HepG2 (cell line): ENCODE measurements around the gene GTF2I.

Source experiments
- CAMTA2 ChIP-seq: sonication (generic); formaldehyde crosslinking; IDR thresholded peaks from 2 replicates; pipeline ENCODE4 v1.4.0; 2020; ENCODE audit warnings: mild to moderate bottlenecking, missing genetic modification reagents, borderline replicate concordance
- CEBPB ChIP-seq: IDR thresholded peaks from 2 replicates; pipeline ENCODE4 v1.6.1; 2011; ENCODE audit warnings: low read depth, low read length, improper control_type of control experiment, borderline replicate concordance
- CHD2 ChIP-seq: IDR thresholded peaks from 2 replicates; pipeline ENCODE4 v1.6.1; 2011; ENCODE audit warnings: low read depth, low read length, improper control_type of control experiment
- E2F1 ChIP-seq: sonication (generic); formaldehyde crosslinking; IDR thresholded peaks from 2 replicates; pipeline ENCODE4 v1.5.0; 2020; ENCODE audit warnings: missing genetic modification reagents
- TAF1 ChIP-seq: sonication (generic); formaldehyde crosslinking; IDR thresholded peaks from 2 replicates; pipeline ENCODE4 v1.4.0; 2020; ENCODE audit warnings: missing genetic modification reagents
- ZBTB33 ChIP-seq: sonication (generic); formaldehyde crosslinking; IDR thresholded peaks from 2 replicates; pipeline ENCODE4 v1.4.0; 2020; ENCODE audit warnings: missing genetic modification reagents
- ZNF263 ChIP-seq: sonication (generic); formaldehyde crosslinking; IDR thresholded peaks from 2 replicates; pipeline ENCODE4 v1.4.0; 2020; ENCODE audit warnings: missing genetic modification reagents
- ZNF768 ChIP-seq: sonication (generic); formaldehyde crosslinking; IDR thresholded peaks from 2 replicates; pipeline ENCODE4 v1.4.0; 2020; ENCODE audit warnings: missing genetic modification reagents

GRCh38 chr7:74654811-74655210, 2.7 kb upstream of the GTF2I start:
- TF ChIP-seq ZBTB33 (CRISPR knock-in tag) (no peak), ZNF768 (no peak), ZNF263 (CRISPR knock-in tag) (no peak), CAMTA2 (no peak), TAF1 (CRISPR knock-in tag) (no peak), E2F1 (CRISPR knock-in tag) (no peak), CEBPB (no peak), CHD2 (no peak)
